ENCODE measurements around the gene NUDT4. TPM values are rescaled to one million over a fixed set of nuclear protein-coding genes. Genes with fewer than 3 reads are reported as not detected.

NUDT4 gene
- total and polyA plus RNA-seq, 2 of the 13 experiments (the other 11 are each of a cell fraction or from before 2014, with no cell fraction given) = 37.3 to 70.1 TPM

DNA sequence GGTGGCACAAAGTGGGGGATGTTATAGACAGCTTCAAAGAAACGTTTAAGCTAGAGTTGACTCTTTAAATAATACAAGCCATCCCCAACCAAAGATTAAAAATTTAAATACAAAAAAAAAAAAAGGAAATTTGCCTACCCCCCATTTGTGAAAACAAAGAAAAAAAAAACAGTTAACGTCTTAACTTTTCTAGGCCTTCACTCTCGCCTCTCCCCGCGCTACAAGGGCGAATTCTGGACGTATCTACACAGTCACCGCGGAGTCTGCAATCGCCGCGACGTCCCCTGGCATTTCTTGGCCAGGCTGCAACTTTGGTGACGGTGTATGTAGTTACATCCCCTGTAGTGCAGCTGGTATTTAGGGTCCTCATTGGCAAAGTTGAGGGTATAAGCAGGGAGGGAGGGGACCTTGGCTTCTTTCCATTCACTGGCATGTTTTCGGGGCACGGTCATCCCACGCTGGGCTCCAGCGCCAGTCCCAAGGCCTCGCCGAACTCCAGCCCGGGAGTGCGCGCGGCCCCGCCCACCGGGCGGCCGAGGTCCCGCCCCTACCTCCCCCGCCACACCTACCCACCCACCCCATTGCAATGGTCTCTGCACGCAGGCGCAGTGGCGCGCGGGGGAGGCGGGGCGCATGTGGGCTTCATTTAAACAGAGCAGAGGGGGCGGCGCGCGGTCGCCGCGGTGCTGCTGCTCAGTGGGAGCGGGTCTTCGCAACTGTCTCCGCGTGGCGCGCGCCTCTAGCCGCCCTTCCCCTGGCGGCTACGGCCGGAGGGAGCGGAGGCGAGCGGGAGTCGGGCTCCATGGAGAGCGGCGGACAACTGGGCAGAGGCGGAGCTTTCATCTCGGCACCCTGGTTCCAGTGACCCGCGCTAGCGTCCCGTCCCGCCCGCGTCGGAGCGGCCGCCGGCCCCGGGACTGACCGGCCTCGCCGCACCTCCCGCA, at the start of gene NUDT4 (continued):
- TF ChIP-seq ARID2 (CRISPR knock-in tag; IDR thresholded peaks at IDR 0.05; ENCODE audit: borderline replicate concordance) = no peak
- TF ChIP-seq ZHX2 (IDR thresholded peaks at IDR 0.05; ENCODE audit: low read depth) = no peak
- peak; percentile 17; the same call in 1 of the 2 replicates for TF ChIP-seq ZHX2 (CRISPR knock-in tag; IDR thresholded peaks at IDR 0.05; ENCODE audit: borderline replicate concordance)
- TF ChIP-seq FOXO1 (CRISPR knock-in tag; IDR thresholded peaks at IDR 0.05) = 0 out of 2 replicates have a peak, but pooled peaks have one; percentile 3
- TF ChIP-seq KDM1A (CRISPR knock-in tag; IDR thresholded peaks at IDR 0.05) = no peak
- TF ChIP-seq ZNF891 (CRISPR knock-in tag; IDR thresholded peaks at IDR 0.05) = no peak
- no peak for TF ChIP-seq ZNF18 (CRISPR knock-in tag; IDR thresholded peaks at IDR 0.05; ENCODE audit: insufficient replicate concordance)
- no peak for TF ChIP-seq CBX2 (IDR thresholded peaks at IDR 0.05; ENCODE audit: low read depth, low read length)
- TF ChIP-seq CBX2 (CRISPR knock-in tag; IDR thresholded peaks at IDR 0.05; ENCODE audit: low read depth) = no peak
- no peak for TF ChIP-seq SNAPC4 (CRISPR knock-in tag; IDR thresholded peaks at IDR 0.05)
- TF ChIP-seq ZBTB2 (CRISPR knock-in tag; IDR thresholded peaks at IDR 0.05; ENCODE audit: low read depth) = peak; percentile 48; the same call in 1 of the 2 replicates

Measured in HepG2 (cell line).